ENCODE results near the gene PPP2R3C. TPM values are rescaled to one million over a fixed set of nuclear protein-coding genes. Genes with fewer than 3 reads are reported as not detected.

The PPP2R3C gene
- total RNA-seq, 2 experiments from 2014 or later, result 34.9 to 37.6 TPM

DNA sequence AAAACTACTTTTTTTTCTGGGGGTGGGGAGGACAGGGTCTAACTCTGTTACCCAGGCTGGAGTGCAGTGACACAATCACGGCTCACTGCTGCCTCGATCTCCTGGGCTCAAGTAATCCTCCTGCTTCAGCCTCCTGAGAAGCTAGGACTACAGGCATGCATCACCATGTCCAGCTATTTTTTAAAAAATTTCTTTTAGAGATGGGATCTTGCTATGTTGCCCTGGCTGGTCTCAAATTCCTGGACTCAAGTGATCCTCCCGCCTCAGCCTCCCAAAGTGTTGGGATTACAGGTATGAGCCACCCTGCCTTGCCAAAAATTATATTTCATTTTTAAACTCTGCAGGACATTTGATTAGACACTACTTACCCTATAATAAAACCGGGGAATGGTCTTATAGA lies 5.5 kb downstream of the PPP2R3C start:
- ChIA-PET CTCF (no interaction called here), POLR2A (no interaction called here)
- H3K27me3 Mint-ChIP-seq, result no peaks in the 10 kb centered on the region
- H3K36me3 ChIP-seq (ENCODE audit: insufficient read depth, low read length), result peaks cover 53% of the 10 kb centered on the region
- H3K4me1 Mint-ChIP-seq (ENCODE audit: low read depth), result peaks cover 59% of the 10 kb centered on the region
- no peak overlapping the region for H3K4me3 ChIP-seq (ENCODE audit: low read length)
- no peak overlapping the region for H3K27ac Mint-ChIP-seq
- TF ChIP-seq, protein P1, sequence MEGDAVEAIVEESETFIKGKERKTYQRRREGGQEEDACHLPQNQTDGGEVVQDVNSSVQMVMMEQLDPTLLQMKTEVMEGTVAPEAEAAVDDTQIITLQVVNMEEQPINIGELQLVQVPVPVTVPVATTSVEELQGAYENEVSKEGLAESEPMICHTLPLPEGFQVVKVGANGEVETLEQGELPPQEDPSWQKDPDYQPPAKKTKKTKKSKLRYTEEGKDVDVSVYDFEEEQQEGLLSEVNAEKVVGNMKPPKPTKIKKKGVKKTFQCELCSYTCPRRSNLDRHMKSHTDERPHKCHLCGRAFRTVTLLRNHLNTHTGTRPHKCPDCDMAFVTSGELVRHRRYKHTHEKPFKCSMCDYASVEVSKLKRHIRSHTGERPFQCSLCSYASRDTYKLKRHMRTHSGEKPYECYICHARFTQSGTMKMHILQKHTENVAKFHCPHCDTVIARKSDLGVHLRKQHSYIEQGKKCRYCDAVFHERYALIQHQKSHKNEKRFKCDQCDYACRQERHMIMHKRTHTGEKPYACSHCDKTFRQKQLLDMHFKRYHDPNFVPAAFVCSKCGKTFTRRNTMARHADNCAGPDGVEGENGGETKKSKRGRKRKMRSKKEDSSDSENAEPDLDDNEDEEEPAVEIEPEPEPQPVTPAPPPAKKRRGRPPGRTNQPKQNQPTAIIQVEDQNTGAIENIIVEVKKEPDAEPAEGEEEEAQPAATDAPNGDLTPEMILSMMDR (IDR thresholded peaks at IDR 0.05), result no peak
- no peak for DNase-seq
- no peak overlapping the region for H3K27ac ChIP-seq (ENCODE audit: low read depth in 1 of 2, low read length in 2 of 2)
- H3K36me3 Mint-ChIP-seq (ENCODE audit: low read depth), result peaks cover 74% of the 10 kb centered on the region
- H3K4me1 ChIP-seq (ENCODE audit: insufficient read depth, low read length), result peaks cover 31% of the 10 kb centered on the region
- H3K9me3 Mint-ChIP-seq, result no peaks in the 10 kb centered on the region
- no peaks in the 10 kb centered on the region for H3K27me3 ChIP-seq (ENCODE audit: control insufficient read depth in 1 of 2, insufficient read depth in 2 of 2, low read length in 2 of 2)
- no peak overlapping the region for H3K4me3 Mint-ChIP-seq
- no peak for ATAC-seq (ENCODE audit: poor library complexity)
- H3K9me3 ChIP-seq (ENCODE audit: control insufficient read depth in 1 of 2, insufficient read depth in 1 of 2, low read length in 2 of 2), result no peaks in the 10 kb centered on the region
- intact Hi-C loops (cut with DNase I, micrococcal nuclease), result no loop called here

- Histone ChIP-seq H3K27me3 (ENCODE audit: control insufficient read depth in 1 of 2, insufficient read depth in 2 of 2, low read length in 2 of 2) (no peaks in the 10 kb centered on the region), H3K27ac (ENCODE audit: low read depth in 1 of 2, low read length in 2 of 2) (no peak overlapping the region), H3K9me3 (ENCODE audit: control insufficient read depth in 1 of 2, insufficient read depth in 1 of 2, low read length in 2 of 2) (no peaks in the 10 kb centered on the region), H3K36me3 (ENCODE audit: insufficient read depth, low read length) (peaks cover 72% of the 10 kb centered on the region), H3K4me3 (ENCODE audit: low read length) (no peak overlapping the region), H3K4me1 (ENCODE audit: insufficient read depth, low read length) (peaks cover 10% of the 10 kb centered on the region)
- H3K9me3 Mint-ChIP-seq, result no peaks in the 10 kb centered on the region
- no peak for DNase-seq
- ChIA-PET CTCF (interaction anchor here (0.9 to 1.1 kb wide), 2 partner anchors 9 to 28 kb away, joined by 3 to 4 read pairs; no protein-coding TSS in a partner anchor), POLR2A (interaction anchor here (1.1 to 1.2 kb wide), 2 partner anchors 68 to 131 kb away, joined by 3 read pairs; partner anchors contain the start of genes FAM177A1 and SRP54)
- no peak overlapping the region for H3K4me3 Mint-ChIP-seq
- TF ChIP-seq, protein P1 (IDR thresholded peaks at IDR 0.05), result no peak
- no peaks in the 10 kb centered on the region for H3K27me3 Mint-ChIP-seq
- peak overlapping the region; percentile 33 for H3K27ac Mint-ChIP-seq
- H3K4me1 Mint-ChIP-seq (ENCODE audit: low read depth), result peaks cover 45% of the 10 kb centered on the region
- ATAC-seq (ENCODE audit: poor library complexity), result no peak
- intact Hi-C loops (cut with DNase I, micrococcal nuclease), result no loop called here
- peaks cover 86% of the 10 kb centered on the region for H3K36me3 Mint-ChIP-seq (ENCODE audit: low read depth)
Observed at GRCh38 chr14:35114036-35114435, 7.8 kb downstream of the PPP2R3C start.

GRCh38 chr14:35113308-35113950 lies 8.4 kb downstream of the PPP2R3C start:
- H3K27ac Mint-ChIP-seq, result peak overlapping the region; percentile 33
- no peaks in the 10 kb centered on the region for H3K27me3 ChIP-seq (ENCODE audit: control insufficient read depth in 1 of 2, insufficient read depth in 2 of 2, low read length in 2 of 2)
- intact Hi-C loops (cut with DNase I, micrococcal nuclease), result no loop called here
- ChIA-PET CTCF (no interaction called here), POLR2A (interaction anchor here (1.1 to 1.2 kb wide), 2 partner anchors 67 to 131 kb away, joined by 3 read pairs; partner anchors contain the start of genes FAM177A1 and SRP54)
- H3K27me3 Mint-ChIP-seq, result no peaks in the 10 kb centered on the region
- peaks cover 4% of the 10 kb centered on the region for H3K4me1 ChIP-seq (ENCODE audit: insufficient read depth, low read length)
- H3K4me3 Mint-ChIP-seq, result no peak overlapping the region
- H3K4me1 Mint-ChIP-seq (ENCODE audit: low read depth), result peaks cover 41% of the 10 kb centered on the region
- H3K27ac ChIP-seq (ENCODE audit: low read depth in 1 of 2, low read length in 2 of 2), result no peak overlapping the region
- TF ChIP-seq, protein P1 (IDR thresholded peaks at IDR 0.05), result no peak
- H3K36me3 ChIP-seq (ENCODE audit: insufficient read depth, low read length), result peaks cover 74% of the 10 kb centered on the region
- ATAC-seq (ENCODE audit: poor library complexity) (no peak), DNase-seq (no peak)
- H3K9me3 ChIP-seq (ENCODE audit: control insufficient read depth in 1 of 2, insufficient read depth in 1 of 2, low read length in 2 of 2), result no peaks in the 10 kb centered on the region
- H3K4me3 ChIP-seq (ENCODE audit: low read length), result no peak overlapping the region
- no peaks in the 10 kb centered on the region for H3K9me3 Mint-ChIP-seq
- H3K36me3 Mint-ChIP-seq (ENCODE audit: low read depth), result peaks cover 84% of the 10 kb centered on the region

Measured in CD4-positive, alpha-beta T cell (primary cell).